ENCODE results near the gene UGT1A10.

Gene UGT1A10

GRCh38 chr2:233814056-233814835 lies 178.0 kb downstream of the UGT1A10 start:
- in situ Hi-C loops (cut with HindIII; ENCODE audit: low pct_unique_long_range_greater_than_20kb, low sequenced_read_pairs), result no loop called here
- TF ChIP-seq JUND (IDR thresholded peaks at IDR 0.05; ENCODE audit: low read depth), result no peak
- DNase-seq (ENCODE audit: low read depth in 1 of 2, low spot score in 1 of 2), result peak in 1 of 2 experiments; percentile 26

DNA sequence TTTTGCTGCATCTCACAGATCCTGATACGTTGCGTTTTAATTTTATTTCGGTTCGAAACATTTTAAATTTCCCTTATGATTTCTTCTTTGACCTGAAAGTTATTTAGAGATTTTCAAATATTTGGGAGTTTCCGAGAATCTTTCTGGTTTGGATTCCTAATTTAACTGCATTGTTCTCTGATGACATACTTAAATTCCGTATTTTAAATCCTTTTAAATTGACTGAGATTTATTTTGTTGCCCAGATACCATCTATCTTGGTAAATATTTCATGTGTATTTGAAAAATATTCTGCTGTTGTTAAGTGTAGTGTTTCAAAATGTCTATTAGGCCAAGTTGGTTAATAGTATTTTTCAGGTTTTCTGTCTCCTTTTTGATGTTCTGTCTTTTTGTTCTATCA lies 179.6 kb downstream of the UGT1A10 start:
- TF ChIP-seq JUND (IDR thresholded peaks at IDR 0.05; ENCODE audit: low read depth), result no peak
- in situ Hi-C loops (cut with HindIII; ENCODE audit: low pct_unique_long_range_greater_than_20kb, low sequenced_read_pairs), result no loop called here
- DNase-seq (ENCODE audit: low read depth in 1 of 2, low spot score in 1 of 2), result no peak

- no peak for TF ChIP-seq JUND (IDR thresholded peaks at IDR 0.05; ENCODE audit: low read depth)
- in situ Hi-C loops (cut with HindIII; ENCODE audit: low pct_unique_long_range_greater_than_20kb, low sequenced_read_pairs), result no loop called here
- no peak for DNase-seq (ENCODE audit: low read depth in 1 of 2, low spot score in 1 of 2)
Observed at GRCh38 chr2:233816334-233816733, 180.1 kb downstream of the UGT1A10 start.

GRCh38 chr2:233816771-233817170 lies 180.5 kb downstream of the UGT1A10 start:
- no peak for DNase-seq (ENCODE audit: low read depth in 1 of 2, low spot score in 1 of 2)
- in situ Hi-C loops (cut with HindIII; ENCODE audit: low pct_unique_long_range_greater_than_20kb, low sequenced_read_pairs), result no loop called here
- TF ChIP-seq JUND (IDR thresholded peaks at IDR 0.05; ENCODE audit: low read depth), result no peak

DNA sequence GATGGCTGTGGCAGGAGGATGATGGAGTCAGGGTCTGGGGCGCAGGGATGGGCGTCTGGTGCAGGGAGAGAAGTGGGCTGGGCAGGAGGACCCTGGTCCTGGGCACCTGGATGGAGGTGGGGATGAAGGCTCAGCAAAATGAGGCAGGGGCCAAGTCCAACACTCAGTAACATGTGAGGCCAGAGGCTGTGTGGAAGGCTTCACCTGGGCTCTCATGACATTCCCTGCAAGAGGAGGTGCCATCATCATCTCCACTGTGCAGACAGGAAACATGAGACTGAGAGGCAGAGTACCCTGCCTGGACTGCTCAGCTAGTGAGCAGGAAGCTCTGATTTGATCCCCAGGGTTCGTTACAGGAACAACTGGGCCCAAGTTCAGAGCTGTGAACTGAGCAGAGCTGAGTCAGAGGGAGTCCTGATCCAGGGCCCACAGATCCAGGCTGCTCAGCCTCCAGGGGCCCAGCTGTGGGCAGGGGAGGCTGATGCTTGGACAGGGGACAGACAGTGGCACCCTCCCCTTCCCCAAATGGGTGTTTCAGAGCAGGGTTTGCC lies 181.2 kb downstream of the UGT1A10 start:
- no peak for DNase-seq (ENCODE audit: low read depth in 1 of 2, low spot score in 1 of 2)
- in situ Hi-C loops (cut with HindIII; ENCODE audit: low pct_unique_long_range_greater_than_20kb, low sequenced_read_pairs), result no loop called here
- TF ChIP-seq JUND (IDR thresholded peaks at IDR 0.05; ENCODE audit: low read depth), result no peak

- in situ Hi-C loops (cut with HindIII; ENCODE audit: low pct_unique_long_range_greater_than_20kb, low sequenced_read_pairs), result no loop called here
- DNase-seq (ENCODE audit: low read depth in 1 of 2, low spot score in 1 of 2), result no peak
- no peak for TF ChIP-seq JUND (IDR thresholded peaks at IDR 0.05; ENCODE audit: low read depth)
Observed at GRCh38 chr2:233817995-233818638, 181.9 kb downstream of the UGT1A10 start.

DNA sequence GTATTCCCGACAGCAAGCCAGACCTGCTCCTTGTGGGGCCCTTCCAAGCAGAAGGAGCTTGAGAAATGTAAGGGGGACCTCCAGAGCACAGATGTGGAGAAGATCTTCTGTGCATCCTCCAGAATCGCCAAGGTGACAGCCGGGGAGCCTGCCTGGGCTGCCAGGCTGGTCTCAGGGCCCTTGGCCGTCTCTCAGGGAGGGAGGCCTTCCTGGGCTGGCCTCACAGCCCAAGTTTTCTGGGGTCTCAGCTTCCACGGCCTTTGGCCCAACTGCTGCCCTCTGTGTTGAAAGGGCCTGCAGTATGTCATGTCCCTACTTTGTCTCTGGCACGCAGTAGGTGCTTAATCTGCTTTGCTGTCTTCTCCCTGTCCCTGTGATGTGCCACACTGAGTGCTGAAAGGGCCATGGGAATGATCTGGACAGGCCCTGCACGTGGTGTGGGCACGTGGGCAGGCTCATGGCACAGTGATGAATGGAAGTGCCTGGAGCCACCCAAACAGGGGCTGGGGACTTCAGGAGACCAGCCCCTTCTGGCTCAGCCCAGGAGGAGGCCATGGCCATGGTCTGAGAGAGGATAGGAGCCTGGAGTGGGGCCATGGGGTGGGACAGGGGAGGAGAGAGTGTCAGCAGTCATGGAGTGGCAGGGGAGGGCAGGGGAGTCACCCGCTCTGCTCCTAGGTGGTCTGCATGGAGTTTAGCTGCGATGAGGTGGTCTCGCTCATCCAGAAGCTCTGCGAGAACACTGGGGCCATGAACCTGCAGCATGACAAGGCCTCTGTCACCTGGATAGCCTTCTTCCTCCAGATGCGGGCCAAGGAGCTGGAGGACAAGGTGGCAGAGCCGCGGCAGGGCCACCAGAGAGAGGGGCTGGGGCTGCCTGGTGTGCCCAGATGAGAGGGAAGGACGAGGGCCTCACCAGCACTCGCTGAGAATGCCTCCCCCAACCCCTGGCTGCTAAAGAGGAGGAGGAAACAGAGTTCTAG lies 182.7 kb downstream of the UGT1A10 start:
- in situ Hi-C loops (cut with HindIII; ENCODE audit: low pct_unique_long_range_greater_than_20kb, low sequenced_read_pairs), result no loop called here
- no peak for DNase-seq (ENCODE audit: low read depth in 1 of 2, low spot score in 1 of 2)
- no peak for TF ChIP-seq JUND (IDR thresholded peaks at IDR 0.05; ENCODE audit: low read depth)

GRCh38 chr2:233819884-233820773 lies 183.9 kb downstream of the UGT1A10 start:
- in situ Hi-C loops (cut with HindIII; ENCODE audit: low pct_unique_long_range_greater_than_20kb, low sequenced_read_pairs), result no loop called here
- no peak for DNase-seq (ENCODE audit: low read depth in 1 of 2, low spot score in 1 of 2)
- TF ChIP-seq JUND (IDR thresholded peaks at IDR 0.05; ENCODE audit: low read depth), result no peak

DNA sequence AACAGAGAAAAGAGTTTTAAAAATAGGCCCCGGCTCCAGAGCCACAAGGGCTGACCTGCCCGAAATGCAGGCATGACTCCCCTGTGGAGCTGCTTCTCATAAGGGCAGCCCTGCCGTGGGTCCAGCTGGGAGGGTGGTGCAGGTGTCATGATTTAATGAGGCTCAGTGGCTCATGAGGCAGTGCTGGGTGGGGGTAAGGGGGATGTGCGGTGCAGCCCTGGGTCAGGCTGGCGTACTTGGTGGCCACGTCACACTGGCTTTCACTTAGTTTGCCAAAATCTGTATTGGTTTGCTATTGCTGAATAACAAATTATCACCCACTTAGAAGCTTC lies 184.5 kb downstream of the UGT1A10 start:
- DNase-seq (ENCODE audit: low read depth in 1 of 2, low spot score in 1 of 2), result no peak
- in situ Hi-C loops (cut with HindIII; ENCODE audit: low pct_unique_long_range_greater_than_20kb, low sequenced_read_pairs), result no loop called here
- no peak for TF ChIP-seq JUND (IDR thresholded peaks at IDR 0.05; ENCODE audit: low read depth)

GRCh38 chr2:233821196-233821595 lies 184.9 kb downstream of the UGT1A10 start:
- no peak for DNase-seq (ENCODE audit: low read depth in 1 of 2, low spot score in 1 of 2)
- no peak for TF ChIP-seq JUND (IDR thresholded peaks at IDR 0.05; ENCODE audit: low read depth)
- in situ Hi-C loops (cut with HindIII; ENCODE audit: low pct_unique_long_range_greater_than_20kb, low sequenced_read_pairs), result no loop called here

DNA sequence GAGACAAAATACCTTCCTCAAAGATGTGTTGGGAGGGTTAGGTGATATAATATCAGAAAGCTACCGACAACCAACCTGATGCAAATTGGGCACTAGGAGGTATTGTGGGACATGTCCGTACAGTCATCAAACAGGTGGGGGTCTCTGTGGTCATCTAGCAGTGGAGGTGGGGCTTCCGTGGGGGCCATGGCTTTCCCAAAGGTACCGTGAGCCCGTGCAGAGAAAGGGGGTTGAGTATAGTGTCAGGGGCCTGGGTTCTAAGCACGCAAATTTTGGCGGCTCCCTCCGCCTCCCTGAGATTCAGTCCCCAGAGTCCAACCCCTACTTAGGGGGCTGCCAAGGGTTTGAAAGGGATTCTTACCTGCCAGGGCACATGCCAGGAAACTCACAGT lies 185.5 kb downstream of the UGT1A10 start:
- no peak for DNase-seq (ENCODE audit: low read depth in 1 of 2, low spot score in 1 of 2)
- in situ Hi-C loops (cut with HindIII; ENCODE audit: low pct_unique_long_range_greater_than_20kb, low sequenced_read_pairs), result no loop called here
- no peak for TF ChIP-seq JUND (IDR thresholded peaks at IDR 0.05; ENCODE audit: low read depth)
